GM12878 (cell line): ENCODE results near the gene UNCX.

Source experiments
- CHD2 ChIP-seq: IDR thresholded peaks from 2 replicates; pipeline ENCODE4 v1.6.1; 2011; ENCODE audit warnings: low read depth, low read length, improper control_type of control experiment, borderline replicate concordance
- ETV6 ChIP-seq, 2 experiments: fragments of 450-650 bp in 1 of 2; IDR thresholded peaks in 1 of 2; conservative IDR thresholded peaks in 1 of 2; 2 replicates each; pipeline ENCODE4 v1.6.1; 2014; ENCODE audit warnings: antibody characterized with exemption in 1 of 2, borderline replicate concordance in 1 of 2, low read depth in 1 of 2, mild to moderate bottlenecking in 1 of 2, moderate library complexity in 1 of 2
- EZH2 ChIP-seq: IDR thresholded peaks from 2 replicates; pipeline ENCODE4 v1.6.1; 2012; ENCODE audit warnings: low read depth, mild to moderate bottlenecking, control low read depth, inconsistent platforms, low read length, borderline replicate concordance; ENCODE audit not compliant: control insufficient read depth
- POLR2AphosphoS5 ChIP-seq: IDR thresholded peaks from 2 replicates; pipeline ENCODE4 v1.6.1; 2011; ENCODE audit warnings: mild to moderate bottlenecking, low read length, inconsistent platforms
- RCOR1 ChIP-seq: conservative IDR thresholded peaks from 2 replicates; pipeline ENCODE4 v1.6.1; 2012; ENCODE audit warnings: low read depth, low read length, improper control_type of control experiment
- SP1 ChIP-seq: IDR thresholded peaks from one replicate; pipeline ENCODE4 v1.6.1; 2011; ENCODE audit warnings: low read depth, low read length
- TCF12 ChIP-seq: IDR thresholded peaks from 2 replicates; pipeline ENCODE4 v1.6.1; 2011; ENCODE audit warnings: low read depth, mild to moderate bottlenecking, low read length
- TF ChIP-seq, protein P1 (sequence below), 3 experiments: IDR thresholded peaks in 2 of 3; conservative IDR thresholded peaks in 1 of 3; 2 replicates each; pipeline ENCODE4 v1.5.1; 2011; ENCODE audit warnings: low read depth in 3 of 3, low read length in 3 of 3, mild to moderate bottlenecking in 3 of 3, control low read depth in 2 of 3, moderate library complexity in 2 of 3, inconsistent platforms in 1 of 3, mixed read lengths in 1 of 3; ENCODE audit not compliant: control insufficient read depth in 2 of 3, insufficient read depth in 1 of 3; ENCODE audit errors: extremely low read depth in 1 of 3

DNA sequence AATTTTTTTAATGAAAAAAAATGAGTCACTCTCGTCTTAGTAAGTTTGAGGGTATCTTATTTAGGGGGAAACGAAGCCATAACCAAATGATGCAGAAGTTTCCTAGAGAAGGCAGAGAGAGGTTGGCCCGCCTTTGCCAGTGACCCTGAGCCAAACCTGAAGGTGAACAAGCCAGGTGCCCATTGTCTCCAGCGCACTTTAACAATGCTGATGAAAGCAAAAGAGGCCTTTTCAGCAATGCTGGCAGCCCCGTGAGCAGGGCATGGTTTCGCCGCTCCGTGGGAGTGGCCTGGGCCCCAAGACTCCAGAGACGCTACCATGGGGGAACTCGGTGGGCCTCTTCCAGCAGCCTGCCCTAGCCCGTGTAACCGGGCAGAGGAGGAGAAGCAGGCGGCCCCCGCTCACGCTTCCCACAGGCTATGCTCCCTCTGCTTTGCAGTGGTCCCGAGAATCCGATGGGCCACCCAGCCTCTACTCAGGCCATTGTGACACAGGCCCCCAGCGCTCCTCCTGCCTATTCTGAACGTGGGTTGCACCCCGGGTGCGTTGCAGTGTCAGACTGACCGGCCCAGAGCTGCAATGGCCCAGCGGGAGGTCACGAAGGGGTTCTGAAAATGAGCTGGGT, 14.0 kb upstream of the UNCX start:
- TF ChIP-seq ETV6 (conservative IDR thresholded peaks at IDR 0.05 in 1 of 2, IDR thresholded peaks at IDR 0.05 in 1 of 2; ENCODE audit: borderline replicate concordance in 1 of 2, low read depth in 1 of 2): no peak
- no peak for TF ChIP-seq CHD2
- TF ChIP-seq TCF12: no peak
- TF ChIP-seq, protein P1, sequence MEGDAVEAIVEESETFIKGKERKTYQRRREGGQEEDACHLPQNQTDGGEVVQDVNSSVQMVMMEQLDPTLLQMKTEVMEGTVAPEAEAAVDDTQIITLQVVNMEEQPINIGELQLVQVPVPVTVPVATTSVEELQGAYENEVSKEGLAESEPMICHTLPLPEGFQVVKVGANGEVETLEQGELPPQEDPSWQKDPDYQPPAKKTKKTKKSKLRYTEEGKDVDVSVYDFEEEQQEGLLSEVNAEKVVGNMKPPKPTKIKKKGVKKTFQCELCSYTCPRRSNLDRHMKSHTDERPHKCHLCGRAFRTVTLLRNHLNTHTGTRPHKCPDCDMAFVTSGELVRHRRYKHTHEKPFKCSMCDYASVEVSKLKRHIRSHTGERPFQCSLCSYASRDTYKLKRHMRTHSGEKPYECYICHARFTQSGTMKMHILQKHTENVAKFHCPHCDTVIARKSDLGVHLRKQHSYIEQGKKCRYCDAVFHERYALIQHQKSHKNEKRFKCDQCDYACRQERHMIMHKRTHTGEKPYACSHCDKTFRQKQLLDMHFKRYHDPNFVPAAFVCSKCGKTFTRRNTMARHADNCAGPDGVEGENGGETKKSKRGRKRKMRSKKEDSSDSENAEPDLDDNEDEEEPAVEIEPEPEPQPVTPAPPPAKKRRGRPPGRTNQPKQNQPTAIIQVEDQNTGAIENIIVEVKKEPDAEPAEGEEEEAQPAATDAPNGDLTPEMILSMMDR (IDR thresholded peaks at IDR 0.05 in 2 of 3, conservative IDR thresholded peaks at IDR 0.05 in 1 of 3; ENCODE audit: control insufficient read depth in 2 of 3, extremely low read depth in 1 of 3, insufficient read depth in 1 of 3, low read depth in 3 of 3, low read length in 3 of 3): no peak
- TF ChIP-seq POLR2AphosphoS5: no peak
- no peak for TF ChIP-seq RCOR1
- TF ChIP-seq SP1: no peak
- no peak for TF ChIP-seq EZH2
